Mammary epithelial cell (primary cell): Measurements from ENCODE around the gene LRRC8D.

ENCODE experiments used
- EZH2 ChIP-seq: IDR thresholded peaks from 2 replicates; pipeline ENCODE4 v1.6.1; 2012; ENCODE audit warnings: low read length, inconsistent platforms, borderline replicate concordance
- TF ChIP-seq, protein P1 (sequence below), 2 donors: IDR thresholded peaks in 1 of 2; conservative IDR thresholded peaks in 1 of 2; 2 replicates each; pipeline ENCODE4 v1.5.1; 2011 to 2012; ENCODE audit warnings: inconsistent platforms in 2 of 2, low read length in 2 of 2, mild to moderate bottlenecking in 2 of 2, control low read depth in 1 of 2, low read depth in 1 of 2; ENCODE audit not compliant: insufficient read depth in 1 of 2; ENCODE audit errors: extremely low read depth in 1 of 2

DNA sequence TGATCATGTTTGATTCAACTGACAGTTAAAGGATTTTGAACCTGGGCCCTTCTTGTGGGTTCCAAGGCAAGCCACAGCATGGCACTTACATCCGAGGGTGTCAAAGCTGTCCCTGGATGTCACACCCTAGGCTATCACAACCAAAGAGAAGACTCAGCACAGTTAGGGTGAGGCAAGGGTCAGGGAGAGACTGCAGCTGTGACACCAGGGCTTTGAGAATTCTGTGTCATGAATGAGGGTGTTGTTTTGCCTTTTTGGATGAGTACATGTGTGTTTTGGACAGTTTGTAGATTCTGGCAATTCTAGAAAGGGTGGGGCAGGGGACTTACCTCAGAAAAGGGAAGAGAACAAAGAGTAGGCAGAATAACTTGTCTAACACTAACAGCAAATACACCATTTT, 136.3 kb downstream of the LRRC8D start:
- TF ChIP-seq, protein P1, sequence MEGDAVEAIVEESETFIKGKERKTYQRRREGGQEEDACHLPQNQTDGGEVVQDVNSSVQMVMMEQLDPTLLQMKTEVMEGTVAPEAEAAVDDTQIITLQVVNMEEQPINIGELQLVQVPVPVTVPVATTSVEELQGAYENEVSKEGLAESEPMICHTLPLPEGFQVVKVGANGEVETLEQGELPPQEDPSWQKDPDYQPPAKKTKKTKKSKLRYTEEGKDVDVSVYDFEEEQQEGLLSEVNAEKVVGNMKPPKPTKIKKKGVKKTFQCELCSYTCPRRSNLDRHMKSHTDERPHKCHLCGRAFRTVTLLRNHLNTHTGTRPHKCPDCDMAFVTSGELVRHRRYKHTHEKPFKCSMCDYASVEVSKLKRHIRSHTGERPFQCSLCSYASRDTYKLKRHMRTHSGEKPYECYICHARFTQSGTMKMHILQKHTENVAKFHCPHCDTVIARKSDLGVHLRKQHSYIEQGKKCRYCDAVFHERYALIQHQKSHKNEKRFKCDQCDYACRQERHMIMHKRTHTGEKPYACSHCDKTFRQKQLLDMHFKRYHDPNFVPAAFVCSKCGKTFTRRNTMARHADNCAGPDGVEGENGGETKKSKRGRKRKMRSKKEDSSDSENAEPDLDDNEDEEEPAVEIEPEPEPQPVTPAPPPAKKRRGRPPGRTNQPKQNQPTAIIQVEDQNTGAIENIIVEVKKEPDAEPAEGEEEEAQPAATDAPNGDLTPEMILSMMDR (conservative IDR thresholded peaks at IDR 0.05 in 1 of 2, IDR thresholded peaks at IDR 0.05 in 1 of 2; ENCODE audit: extremely low read depth in 1 of 2, insufficient read depth in 1 of 2, low read depth in 1 of 2, low read length in 2 of 2), result no peak
- TF ChIP-seq EZH2, result no peak
